ENCODE results near the gene GNAZ. TPM values are rescaled to one million over a fixed set of nuclear protein-coding genes. Genes with fewer than 3 reads are reported as not detected.

The GNAZ gene
- total RNA-seq, 4 donors from 2014 or later: 2.7 to 14.7 (median 7.8) TPM

DNA sequence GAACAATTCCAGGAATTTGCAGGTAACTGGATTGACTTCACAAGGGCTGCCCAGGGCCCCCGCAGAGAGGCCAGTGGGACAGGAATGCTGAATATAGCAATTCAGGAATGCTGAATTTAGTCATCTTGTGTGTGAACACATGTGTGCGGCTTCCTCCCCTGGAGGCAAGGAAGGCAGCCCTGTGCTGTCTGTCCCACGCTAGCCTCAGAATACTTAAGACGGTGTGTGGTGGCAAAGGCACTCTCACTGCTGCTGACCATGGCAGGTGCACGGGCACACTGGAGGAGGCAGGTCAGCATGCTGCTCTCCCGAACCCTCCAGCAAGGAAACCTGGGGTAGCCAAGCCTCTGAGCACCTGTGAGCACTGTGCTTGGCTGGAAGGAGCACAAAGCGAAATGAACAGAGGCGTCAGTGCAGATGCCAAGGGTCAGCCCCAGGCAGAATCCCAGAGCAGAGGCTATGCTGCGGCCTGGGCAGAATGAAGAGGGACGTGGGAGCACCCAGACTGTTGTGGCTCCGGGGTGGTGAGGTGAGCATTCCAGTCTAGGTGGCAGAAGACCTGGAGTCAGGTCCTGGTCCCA is 2.7 kb downstream of the GNAZ start:
- Histone ChIP-seq H3K9me3 (no peaks in the 10 kb centered on the region), H3K4me1 (peaks cover 5 to 16% (median 15%) of the 10 kb centered on the region in 4 donors), H3K27me3 (peaks cover 22% of the 10 kb centered on the region), H3K27ac (no peak overlapping the region), H3K4me3 (no peak overlapping the region), H3K36me3 (no peaks in the 10 kb centered on the region)
- TF ChIP-seq CTCF (IDR thresholded peaks at IDR 0.05) (no peak), POLR2AphosphoS5 (IDR thresholded peaks at IDR 0.05) (no peak), POLR2A (IDR thresholded peaks at IDR 0.05) (no peak), EP300 (IDR thresholded peaks at IDR 0.05; ENCODE audit: low read depth) (no peak)
- no peak for DNase-seq
- WGBS, 2 donors (ENCODE audit: low coverage in 1 of 2): 87 to 100% methylated on average over 3 to 11 of the region's 11 CpGs
- intact Hi-C loops (cut with DNase I; ENCODE audit: low total_unique reads): no loop called here
- in situ Hi-C loops (cut with MboI; ENCODE audit: low pct_ligation_motif_present in 1 of 4, low pct_unique_long_range_greater_than_20kb in 1 of 4, low sequenced_read_pairs in 3 of 4): no loop called here

- TF ChIP-seq CTCF (IDR thresholded peaks at IDR 0.05) (no peak), EP300 (IDR thresholded peaks at IDR 0.05; ENCODE audit: low read depth) (no peak), POLR2AphosphoS5 (IDR thresholded peaks at IDR 0.05) (no peak), POLR2A (IDR thresholded peaks at IDR 0.05) (no peak)
- H3K27ac ChIP-seq: no peak overlapping the region
- peaks cover 22% of the 10 kb centered on the region for H3K27me3 ChIP-seq
- in situ Hi-C loops (cut with MboI; ENCODE audit: low pct_ligation_motif_present in 1 of 4, low pct_unique_long_range_greater_than_20kb in 1 of 4, low sequenced_read_pairs in 3 of 4) (no loop called here), intact Hi-C loops (cut with DNase I; ENCODE audit: low total_unique reads) (no loop called here)
- no peaks in the 10 kb centered on the region for H3K36me3 ChIP-seq
- no peak for DNase-seq
- 76% methylated on average over 13 of the region's 13 CpGs; no CpG with 5 or more reads in 1 of the 2 donors for WGBS, 2 donors (ENCODE audit: low coverage in 1 of 2)
- H3K4me1 ChIP-seq: peaks cover 5 to 16% (median 15%) of the 10 kb centered on the region in 4 donors
- no peaks in the 10 kb centered on the region for H3K9me3 ChIP-seq
- H3K4me3 ChIP-seq: no peak overlapping the region
Measured at GRCh38 chr22:23073526-23074229, 3.4 kb downstream of the GNAZ start.

- Histone ChIP-seq H3K27ac (no peak overlapping the region), H3K4me3 (no peak overlapping the region), H3K9me3 (no peaks in the 10 kb centered on the region), H3K4me1 (peaks cover 4 to 15% (median 13%) of the 10 kb centered on the region in 4 donors), H3K27me3 (peaks cover 22% of the 10 kb centered on the region), H3K36me3 (no peaks in the 10 kb centered on the region)
- in situ Hi-C loops (cut with MboI; ENCODE audit: low pct_ligation_motif_present in 1 of 4, low pct_unique_long_range_greater_than_20kb in 1 of 4, low sequenced_read_pairs in 3 of 4) (no loop called here), intact Hi-C loops (cut with DNase I; ENCODE audit: low total_unique reads) (no loop called here)
- TF ChIP-seq CTCF (IDR thresholded peaks at IDR 0.05): no peak
- no peak for TF ChIP-seq POLR2A (IDR thresholded peaks at IDR 0.05)
- no peak for TF ChIP-seq EP300 (IDR thresholded peaks at IDR 0.05; ENCODE audit: low read depth)
- TF ChIP-seq POLR2AphosphoS5 (IDR thresholded peaks at IDR 0.05): no peak
- WGBS, 2 donors (ENCODE audit: low coverage in 1 of 2): 88 to 94% methylated on average over 7 of the region's 7 CpGs
- DNase-seq: no peak
Measured at GRCh38 chr22:23074451-23074850, 4.1 kb downstream of the GNAZ start.

GRCh38 chr22:23075050-23075449 is 4.7 kb downstream of the GNAZ start:
- no peaks in the 10 kb centered on the region for H3K9me3 ChIP-seq

More at GRCh38 chr22:23075050-23075449, 4.7 kb downstream of the GNAZ start:
- Histone ChIP-seq H3K27ac (no peak overlapping the region), H3K36me3 (no peaks in the 10 kb centered on the region), H3K4me1 (peaks cover 0 to 11% (median 9%) of the 10 kb centered on the region in 4 donors), H3K27me3 (peaks cover 22% of the 10 kb centered on the region), H3K4me3 (no peak overlapping the region)
- no peak for TF ChIP-seq EP300 (IDR thresholded peaks at IDR 0.05; ENCODE audit: low read depth)
- TF ChIP-seq POLR2A (IDR thresholded peaks at IDR 0.05): no peak
- TF ChIP-seq POLR2AphosphoS5 (IDR thresholded peaks at IDR 0.05): no peak
- in situ Hi-C loops (cut with MboI; ENCODE audit: low pct_ligation_motif_present in 1 of 4, low pct_unique_long_range_greater_than_20kb in 1 of 4, low sequenced_read_pairs in 3 of 4) (no loop called here), intact Hi-C loops (cut with DNase I; ENCODE audit: low total_unique reads) (no loop called here)
- WGBS, 2 donors (ENCODE audit: low coverage in 1 of 2): 89% methylated on average over 4 of the region's 4 CpGs; no CpG with 5 or more reads in 1 of the 2 donors
- DNase-seq: no peak

All from transverse colon (tissue), 4 donors.